Stimulated activated CD8-positive, alpha-beta memory T cell treated with anti-CD3 and anti-CD28 coated beads, Interleukin-7, amount 100 ng/mL, for 48 hours (primary cell): ENCODE results near the gene ABLIM1.
A peak's percentile ranks its signal among the peaks of the same experiment; 100 is the strongest.

Experiments
- DNase-seq, 2 donors: peaks; one replicate each; pipeline ENCODE4 v3.0.0-alpha.2; 2020; ENCODE audit warnings: low read depth in 1 of 2; ENCODE audit errors: extremely low read depth in 1 of 2

ABLIM1 gene

DNA sequence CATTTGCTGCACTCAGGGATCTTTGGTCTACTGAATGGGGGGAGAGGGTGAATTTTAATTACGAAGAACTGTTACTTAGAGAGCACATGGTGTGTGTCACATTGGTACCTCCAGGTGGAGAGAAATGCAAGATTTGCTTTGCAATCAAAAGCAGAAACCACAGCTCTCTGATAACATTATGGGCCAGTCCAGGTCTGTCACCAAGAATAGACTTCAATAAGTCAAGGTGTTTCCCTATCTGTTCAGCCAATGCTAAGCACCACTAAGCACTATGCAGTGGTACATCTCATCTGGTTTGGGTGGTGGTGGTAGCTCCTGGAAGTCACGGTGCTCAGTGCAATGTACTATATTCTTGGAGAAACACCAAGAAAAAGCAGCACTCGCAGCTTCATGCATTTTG lies 134.2 kb downstream of the ABLIM1 start:
- no peak for DNase-seq

DNA sequence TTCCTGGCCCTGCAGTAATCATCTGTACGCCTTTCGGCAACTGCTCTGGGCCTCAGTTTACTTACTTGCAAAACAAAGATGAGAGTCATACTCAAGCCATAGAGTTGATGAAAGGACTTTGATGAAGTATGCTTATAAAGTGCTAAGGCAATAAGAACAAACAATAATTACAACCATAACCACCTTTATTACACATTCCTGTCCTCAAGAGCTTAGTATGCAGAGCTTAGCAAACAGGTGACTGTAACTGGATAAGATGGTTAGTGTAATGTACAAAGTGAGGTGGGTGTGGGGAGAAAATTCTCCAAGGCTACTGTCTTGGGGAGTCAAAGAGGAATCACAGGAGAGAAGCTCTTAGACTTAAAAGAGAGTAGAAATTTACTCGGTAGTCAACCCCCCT lies 136.8 kb downstream of the ABLIM1 start:
- no peak for DNase-seq

DNA sequence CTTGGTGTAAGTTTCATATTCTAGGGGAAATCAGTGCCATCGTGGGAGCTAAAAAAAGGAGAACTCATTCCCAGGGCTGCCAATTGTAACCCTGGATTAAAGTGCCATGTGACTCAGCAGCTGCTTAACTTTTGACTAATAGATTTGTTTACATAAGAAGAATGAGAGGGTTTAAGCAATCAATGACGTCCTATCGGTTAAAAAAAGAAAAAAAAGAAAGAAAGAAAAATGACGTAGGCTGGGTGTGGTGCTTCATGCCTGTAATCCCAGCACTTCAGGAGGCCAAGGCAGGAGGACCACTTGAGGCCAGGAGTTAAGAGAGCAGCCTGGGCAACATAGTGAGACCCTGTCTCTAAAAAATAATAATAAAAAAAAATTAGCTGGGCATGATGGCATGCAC lies 137.6 kb downstream of the ABLIM1 start:
- DNase-seq, result no peak

DNA sequence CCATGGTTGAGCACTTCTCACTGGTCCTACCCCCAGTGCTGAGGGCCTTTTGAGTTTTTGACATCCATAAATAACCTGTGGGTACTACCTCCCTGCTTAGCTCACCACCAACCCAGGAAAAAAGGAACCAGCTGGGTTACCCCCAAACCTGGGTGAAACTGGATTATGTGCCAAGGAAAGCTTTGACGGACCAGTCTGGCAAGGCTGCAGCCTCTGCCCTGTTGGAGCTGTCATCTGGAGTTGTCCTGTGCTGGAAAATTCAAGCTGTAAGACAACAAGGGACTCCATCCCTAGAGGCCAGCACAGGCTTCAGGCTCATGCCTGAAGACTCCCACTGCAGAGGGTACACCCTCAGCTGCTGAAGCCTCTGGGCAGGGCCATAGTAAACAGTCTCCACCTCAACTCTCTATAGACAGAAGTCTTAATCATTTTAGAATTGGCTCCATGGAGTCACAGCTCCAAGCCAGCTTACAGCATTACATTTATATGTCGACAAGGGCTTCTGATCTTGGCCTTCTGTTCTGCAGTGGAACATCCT lies 138.2 kb downstream of the ABLIM1 start:
- DNase-seq, result no peak

DNA sequence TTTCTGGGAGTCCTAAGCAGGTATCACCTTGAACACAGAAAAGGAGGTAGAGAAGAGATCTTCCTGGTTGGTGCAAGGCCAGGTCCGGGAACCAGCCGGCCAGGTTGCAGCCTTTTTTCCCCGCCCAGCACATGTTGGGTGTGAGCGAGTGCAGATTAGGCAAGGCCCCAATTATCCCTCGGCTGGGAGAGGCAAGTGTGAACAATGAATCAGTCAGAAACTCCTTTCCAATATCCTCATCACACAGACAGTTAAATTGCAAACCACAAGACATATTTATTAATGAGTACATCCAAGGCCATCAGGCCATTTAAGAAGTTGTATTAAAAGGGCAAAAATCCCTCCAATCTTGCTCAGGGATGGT lies 138.8 kb downstream of the ABLIM1 start:
- DNase-seq, result no peak

DNA sequence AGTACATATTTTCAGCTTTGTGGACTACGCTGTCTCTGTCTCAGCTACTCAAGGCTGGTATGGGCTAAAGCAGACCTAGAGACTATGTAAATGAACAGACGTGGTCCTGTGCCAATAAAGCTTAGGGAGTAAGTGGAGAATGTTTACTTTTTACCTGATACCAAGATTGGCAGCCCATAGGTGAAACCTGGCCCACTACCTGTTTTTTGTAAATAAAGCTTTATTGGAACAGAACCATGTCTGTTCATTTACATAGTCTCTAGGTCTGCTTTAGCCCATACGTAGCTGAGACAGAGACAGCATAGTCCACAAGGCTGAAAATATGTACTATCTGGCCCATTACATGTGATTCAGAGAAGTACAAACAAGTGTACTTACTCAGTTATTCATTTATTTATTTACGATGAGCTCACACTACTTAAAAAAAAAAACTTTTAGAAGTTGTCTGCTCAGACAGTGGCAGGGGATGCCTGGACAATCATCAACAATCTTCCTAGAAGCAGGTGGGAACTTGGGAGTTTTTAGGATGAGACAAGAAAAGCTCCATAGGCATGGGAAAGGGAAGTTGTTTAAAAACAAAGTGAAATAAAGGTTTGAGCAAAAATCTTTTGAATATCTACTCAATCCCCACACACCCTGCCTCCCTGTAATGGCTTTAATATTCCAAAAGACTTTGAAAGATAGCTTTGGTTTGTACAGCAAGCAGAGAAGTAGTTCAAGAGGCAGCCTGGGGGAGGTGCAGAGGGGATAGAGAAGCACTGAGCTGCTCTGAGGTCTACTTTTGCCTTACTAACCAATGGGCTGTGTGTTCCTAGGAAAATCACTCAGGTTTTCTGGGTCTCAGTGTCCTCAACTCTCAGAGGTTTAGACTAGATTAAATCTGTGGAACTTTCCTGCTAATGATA lies 139.4 kb downstream of the ABLIM1 start:
- no peak for DNase-seq

DNA sequence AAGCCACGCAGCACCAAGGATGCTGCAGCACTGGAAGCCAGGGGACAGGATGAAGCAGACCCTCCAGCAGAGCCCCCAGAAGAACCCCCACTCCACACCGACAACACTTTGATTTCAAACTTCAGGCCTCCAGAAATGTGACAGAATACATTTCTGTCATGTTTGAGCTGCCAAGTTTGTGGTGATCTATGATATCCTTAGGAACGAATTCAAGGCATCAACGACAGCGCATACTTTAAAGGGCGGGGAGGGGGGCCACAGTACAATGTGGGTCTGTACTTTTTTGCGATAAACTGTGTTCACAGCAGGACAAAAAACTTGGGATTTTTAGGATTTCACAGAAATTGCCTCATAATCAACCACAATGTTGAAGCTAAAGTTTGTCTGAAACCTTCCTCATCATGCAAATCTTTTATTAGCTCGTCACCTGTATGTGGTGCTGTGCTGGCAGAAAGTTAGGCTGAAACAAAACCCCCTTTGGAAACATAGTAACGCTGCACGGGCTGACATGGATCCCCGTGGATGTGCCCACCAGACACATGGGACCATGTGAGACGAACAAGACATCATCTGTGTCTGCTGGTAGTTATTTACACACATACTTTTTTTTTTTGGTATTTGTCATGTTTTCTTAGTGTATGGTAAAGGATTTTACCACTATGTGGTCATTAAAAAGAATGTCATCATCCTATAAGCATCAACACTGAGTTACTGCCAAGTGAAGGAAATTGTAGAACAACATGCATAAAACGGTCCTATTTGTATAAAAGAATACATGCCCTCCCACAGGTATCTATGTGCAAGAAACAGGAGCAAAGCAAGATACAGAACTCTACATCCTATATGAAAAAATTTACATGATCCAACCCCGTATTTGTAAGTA lies 140.5 kb downstream of the ABLIM1 start:
- DNase-seq, result no peak

DNA sequence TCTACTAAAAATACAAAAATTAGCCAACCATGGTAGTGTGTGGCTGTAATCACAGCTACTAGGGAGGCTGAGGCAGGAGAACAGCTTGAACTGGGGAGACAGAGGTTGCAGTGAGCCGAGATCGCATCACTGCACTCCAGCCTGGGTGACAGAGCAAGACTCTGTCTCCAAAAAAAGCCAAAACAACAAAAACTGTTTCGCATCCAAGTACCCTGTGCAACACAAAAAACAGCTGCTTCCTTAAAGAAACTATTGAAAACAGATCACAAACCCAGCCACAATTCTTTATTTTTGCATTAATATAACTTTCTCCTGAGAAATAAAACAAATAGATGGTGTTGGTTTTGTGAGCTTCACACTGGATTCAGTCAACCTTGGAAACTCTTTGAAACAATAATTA lies 141.7 kb downstream of the ABLIM1 start:
- DNase-seq, result no peak

DNA sequence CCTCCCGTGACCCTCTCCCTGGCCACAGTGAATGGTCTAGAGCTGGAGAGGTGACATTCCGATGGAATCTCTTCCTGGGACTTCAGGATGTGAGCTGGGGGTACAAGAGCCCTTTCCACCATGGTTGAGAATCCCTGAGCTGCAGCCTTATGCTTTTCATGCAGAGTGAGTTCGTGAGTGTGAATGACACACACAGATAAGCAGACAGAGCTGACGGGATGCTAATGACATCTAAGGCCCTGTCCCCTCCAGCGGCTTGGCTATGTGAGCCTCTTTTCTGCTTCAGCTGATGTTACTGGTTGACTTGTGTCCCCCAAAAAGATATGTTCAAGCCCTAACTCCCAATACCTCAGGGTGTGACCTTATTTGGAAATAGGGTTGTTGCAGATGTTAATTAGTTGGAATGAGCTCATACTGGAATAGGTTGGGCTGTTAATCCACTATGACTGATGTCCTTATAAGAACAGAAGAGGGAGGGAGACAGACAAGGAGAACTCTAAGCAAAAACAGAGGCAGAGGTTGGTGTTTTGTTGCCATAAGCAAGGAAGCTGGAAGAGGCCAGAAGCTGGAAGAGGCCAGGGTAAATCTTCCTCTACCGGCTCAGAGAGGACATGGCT lies 142.7 kb downstream of the ABLIM1 start:
- no peak for DNase-seq

DNA sequence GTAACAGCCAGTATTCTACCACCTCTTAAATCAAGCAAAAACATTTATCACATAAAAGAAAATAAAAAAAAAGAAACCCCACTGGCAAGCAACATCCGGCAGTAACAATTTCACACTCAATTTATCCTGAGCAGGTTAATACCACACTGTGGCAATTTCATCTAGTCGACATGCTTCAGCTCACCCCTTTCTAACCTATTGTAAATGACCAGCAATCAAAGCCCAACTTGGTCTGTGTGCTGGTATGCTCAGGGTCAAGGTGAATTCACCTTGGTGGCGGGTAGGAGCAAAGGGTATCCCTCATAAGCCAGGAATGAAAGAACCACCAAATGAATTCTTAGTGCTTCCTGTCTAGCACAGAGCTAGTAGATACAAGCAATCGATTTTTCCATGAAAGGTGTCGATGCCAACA lies 144.7 kb downstream of the ABLIM1 start:
- no peak for DNase-seq

DNA sequence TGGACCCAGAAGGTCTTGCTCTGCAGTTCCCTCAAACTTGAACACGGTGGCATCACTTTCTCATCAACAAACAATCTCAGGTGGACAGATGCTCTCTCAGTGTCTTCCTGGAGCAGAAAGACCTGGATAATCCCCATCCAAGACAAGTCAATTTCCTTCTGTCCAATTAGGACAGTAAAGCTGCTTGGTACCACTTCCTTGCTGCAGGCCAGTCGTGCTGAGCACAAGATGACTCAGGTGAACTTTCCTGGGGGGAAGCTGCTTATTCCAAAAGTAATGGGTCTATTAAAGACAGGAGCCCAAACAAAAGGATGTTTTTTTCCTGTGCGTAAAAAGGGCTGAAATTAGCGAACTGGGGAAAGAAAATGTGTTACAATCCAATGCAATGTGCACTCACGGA lies 146.2 kb downstream of the ABLIM1 start:
- no peak for DNase-seq

DNA sequence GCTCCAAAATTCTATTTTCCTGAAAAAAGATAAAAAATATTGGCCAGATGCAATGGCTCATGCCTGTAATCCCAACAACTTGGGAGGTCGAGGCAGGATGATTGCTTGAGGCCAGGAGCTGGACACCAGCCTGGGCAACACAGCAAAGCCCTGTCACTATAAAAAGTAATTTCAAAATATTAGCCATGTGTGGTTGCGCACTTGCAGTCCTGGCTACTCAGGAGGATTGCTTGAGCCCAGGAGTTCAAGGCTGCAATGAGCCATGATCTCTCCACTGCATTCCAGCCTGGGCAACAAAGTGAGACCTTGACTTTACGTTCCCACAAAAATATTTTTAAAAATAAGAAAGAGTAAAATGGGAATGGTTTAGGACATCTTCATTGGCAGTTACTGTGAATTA lies 149.7 kb downstream of the ABLIM1 start:
- no peak for DNase-seq

DNA sequence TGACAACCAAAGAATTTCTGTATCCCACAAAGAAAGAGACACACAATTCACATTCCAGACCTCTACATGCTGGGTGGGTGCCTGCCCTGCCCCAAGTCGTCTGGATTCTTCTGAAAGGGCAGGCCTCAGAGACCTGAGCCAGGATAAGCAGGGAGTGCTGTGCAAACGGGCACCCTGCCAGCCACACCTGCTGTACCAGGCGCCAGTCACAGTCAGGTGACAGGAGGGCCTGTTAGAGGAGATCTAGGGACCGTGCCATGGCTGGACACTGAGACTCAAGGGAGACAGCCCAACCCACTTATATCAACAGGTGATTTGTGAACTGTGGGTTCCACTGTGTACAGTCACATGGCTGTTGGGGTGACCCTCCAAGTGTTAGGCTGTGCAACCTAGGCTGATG lies 150.6 kb downstream of the ABLIM1 start:
- DNase-seq, result no peak

DNA sequence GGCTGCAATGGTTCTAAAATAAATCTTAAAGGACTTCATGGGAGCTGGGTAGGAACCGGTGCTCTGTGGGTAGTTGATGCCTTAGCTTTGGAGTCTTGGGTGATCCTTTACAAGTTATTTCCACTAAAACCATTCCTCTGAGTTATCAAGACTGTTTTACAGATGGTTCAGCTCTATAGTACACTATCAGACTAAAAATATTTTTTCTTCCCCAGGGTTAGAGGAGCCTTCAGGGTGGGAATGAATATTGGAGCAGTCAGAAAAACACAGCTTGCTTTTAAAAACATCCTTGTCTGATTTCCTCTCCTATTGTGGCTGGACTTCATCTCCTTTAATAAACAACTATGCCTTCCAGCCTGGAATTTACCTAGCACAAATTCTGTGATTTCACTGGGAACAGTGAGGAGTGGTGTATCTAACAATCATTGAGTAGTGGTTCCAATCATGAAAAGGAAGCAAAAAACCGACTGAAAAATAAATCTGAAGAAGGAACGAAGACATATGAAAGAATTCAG lies 151.1 kb downstream of the ABLIM1 start:
- no peak for DNase-seq

DNA sequence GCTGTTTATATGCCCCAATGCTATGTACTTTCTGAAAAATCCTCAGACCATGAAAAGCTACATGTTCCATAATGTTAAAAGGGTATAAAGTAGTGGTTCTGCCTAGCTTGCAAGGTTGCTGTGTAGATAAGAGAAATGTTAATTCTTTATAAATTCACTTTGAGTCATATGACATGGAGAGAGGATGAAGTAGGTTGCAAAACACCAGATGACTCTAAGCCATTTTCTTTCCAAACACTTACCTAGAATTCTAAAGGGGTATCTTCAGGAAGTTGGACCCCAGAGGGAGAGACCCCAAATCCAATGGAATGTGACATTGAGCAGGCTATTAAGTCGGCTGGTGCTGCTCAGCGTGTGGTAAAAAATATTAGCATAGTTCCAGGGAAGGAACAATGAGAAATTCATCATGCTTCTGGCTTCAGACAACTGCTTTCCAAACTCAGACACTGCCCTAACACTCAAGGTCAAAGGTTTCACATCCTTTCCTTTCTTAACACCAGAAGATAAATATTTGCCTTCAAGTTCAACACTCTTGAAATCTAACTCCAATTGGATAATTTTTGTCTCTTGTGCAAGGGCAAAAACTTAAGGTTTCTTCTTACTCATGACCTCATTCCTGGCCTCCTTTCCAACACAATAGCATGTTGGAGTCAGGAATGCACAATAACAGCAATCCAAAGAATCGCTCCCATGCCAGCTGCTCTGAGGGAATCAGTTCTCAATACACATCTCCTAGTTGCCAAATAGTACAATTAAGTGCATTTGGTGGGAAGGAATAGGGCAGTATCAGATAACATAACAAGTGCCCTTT lies 153.1 kb downstream of the ABLIM1 start:
- no peak for DNase-seq

DNA sequence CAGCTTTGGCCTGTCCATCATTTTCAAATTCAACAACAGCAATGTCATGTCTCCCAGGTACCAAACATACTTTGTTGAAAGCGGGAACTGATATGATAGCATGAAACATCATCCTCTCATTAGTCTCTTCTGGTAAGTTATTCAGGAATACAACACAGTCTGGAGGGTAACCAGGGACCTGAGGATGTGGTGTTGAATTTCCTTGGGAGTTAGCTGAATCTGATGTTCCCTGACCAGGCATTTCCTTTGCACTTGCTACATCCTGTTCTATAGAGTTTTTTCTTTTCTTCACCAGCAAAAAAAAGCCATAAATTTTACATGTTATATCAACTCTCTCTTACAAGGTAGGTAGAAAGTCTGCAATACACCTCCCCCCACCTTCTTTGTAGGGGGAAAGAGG lies 156.0 kb downstream of the ABLIM1 start:
- no peak for DNase-seq

DNA sequence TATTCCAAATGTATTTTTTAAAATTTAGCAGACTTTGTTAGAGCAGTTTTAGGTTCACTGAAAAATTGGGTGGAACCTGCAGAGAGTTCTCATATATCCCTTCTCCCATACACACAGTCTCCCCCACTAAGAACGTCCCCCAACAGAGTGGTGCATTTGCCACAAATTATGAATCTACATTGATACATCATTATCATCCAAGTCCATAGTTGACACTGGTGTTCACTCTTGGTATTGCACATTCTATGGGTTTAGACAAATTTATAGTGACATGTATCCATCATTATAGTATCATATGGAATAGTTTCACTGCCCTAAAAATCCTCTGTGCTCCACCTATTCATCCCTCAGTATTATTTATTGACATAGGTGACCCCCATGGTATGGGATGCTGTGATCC lies 156.4 kb downstream of the ABLIM1 start:
- no peak for DNase-seq

DNA sequence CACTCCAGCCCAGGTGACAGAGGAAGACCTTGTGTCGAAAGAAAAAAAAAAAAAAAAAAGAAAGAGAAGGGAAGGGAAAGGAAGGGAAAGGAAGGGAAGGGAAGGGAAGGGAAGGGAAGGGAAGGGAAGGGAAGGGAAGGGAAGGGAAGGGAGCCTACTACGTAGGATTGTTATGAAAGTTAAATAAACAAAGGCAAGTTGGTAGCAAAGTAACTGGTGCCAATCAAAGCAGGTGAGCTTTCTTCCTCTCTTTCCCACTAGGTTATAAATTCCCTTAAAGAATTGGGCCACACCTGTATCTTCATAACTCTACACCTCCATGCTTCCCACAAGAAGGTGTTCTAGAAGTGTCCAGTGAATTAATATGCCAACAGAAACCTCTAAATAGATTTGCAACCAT lies 157.4 kb downstream of the ABLIM1 start:
- DNase-seq, result no peak

DNA sequence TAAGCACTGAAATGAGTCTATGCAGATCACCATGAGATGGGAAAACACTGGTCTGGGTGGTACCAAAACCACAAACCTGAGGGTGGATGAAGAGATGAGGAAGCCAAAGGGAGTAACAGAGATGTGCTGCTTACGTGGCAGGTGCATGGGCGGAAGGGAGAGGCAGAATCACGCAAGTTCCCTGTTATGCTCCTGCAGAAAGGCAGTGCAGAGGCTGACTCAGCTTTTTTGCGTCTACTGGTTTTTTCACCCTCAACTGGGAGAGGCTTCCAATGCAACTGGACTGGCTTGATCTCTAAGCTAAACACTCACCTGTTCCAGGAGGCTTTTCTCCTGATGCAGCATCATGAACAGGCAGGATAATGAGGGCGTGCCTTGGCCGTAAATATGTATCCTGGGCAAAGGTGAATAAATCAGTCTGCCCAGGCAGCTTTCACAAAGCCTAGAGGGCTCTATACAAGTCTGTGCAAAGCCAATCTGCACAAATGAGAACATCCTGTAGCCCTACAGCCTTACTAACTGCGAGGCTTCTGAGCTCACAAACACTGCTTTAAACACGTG lies 158.4 kb downstream of the ABLIM1 start:
- peak; percentile 50 to 85 for DNase-seq

DNA sequence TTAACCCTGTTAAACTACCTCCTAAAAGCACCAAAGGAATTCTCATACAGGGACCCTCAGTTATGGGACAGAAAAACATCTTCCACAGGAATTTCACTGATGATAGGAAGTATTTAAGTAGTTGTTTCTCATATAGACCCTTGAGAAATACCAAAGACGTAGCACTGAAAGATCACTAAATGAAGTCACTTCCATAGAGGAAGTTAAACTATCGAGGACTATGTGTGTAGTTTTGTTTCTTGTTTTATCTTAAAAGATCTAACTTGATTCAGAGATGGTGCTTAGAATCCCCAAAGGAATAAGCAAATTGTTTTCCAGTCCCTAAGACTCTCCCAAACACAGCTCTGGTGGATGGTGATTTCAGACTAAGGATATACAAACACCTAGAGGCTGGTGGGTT lies 159.0 kb downstream of the ABLIM1 start:
- no peak for DNase-seq
